H1 (cell line): Measurements from ENCODE around the gene MCC. TPM values are rescaled to one million over a fixed set of nuclear protein-coding genes. Genes with fewer than 3 reads are reported as not detected.
A peak's percentile ranks its signal among the peaks of the same experiment; 100 is the strongest.

ENCODE experiments used
- CTCF ChIA-PET: fragments of 300-600 bp; sonication (Branson Sonifier 250); formaldehyde crosslinking; loops from one replicate; lab custom pipeline; 2021; ENCODE audit not compliant: partially characterized antibody; lab: Charles Lee
- POLR2A ChIA-PET: fragments of 300-600 bp; sonication (Branson Sonifier 250); formaldehyde crosslinking; loops from one replicate; lab custom pipeline; 2021; ENCODE audit warnings: inconsistent platforms; ENCODE audit not compliant: partially characterized antibody; lab: Charles Lee
- DNase-seq, 2 experiments: peaks; one replicate each; pipeline versions ENCODE4 v3.0.0 to v3.0.0-alpha.2; 2010 to 2022; ENCODE audit warnings: low spot score in 2 of 2, low read depth in 1 of 2, mixed read lengths in 1 of 2
- FAIRE-seq: peaks from 2 replicates; lab custom pipeline; 2011; peaks lifted over from hg19 to GRCh38; lab: Jason Lieb, UNC
- H2AFZ ChIP-seq: 2 replicates; pipeline ENCODE4 v1.8.1; 2012; ENCODE audit warnings: low read length, inconsistent platforms
- H2AK5ac ChIP-seq: 2 replicates; pipeline ENCODE4 v1.6.1; 2013; ENCODE audit warnings: low read depth, low read length
- H2BK120ac ChIP-seq: replicated peaks from 2 replicates; pipeline ENCODE3; 2013; ENCODE audit warnings: low read depth, low read length, inconsistent platforms
- H2BK12ac ChIP-seq: 2 replicates; pipeline ENCODE4 v1.6.1; 2013; ENCODE audit warnings: low read depth, low read length
- H2BK15ac ChIP-seq: 2 replicates; pipeline ENCODE4 v1.6.1; 2013; ENCODE audit warnings: low read length
- H2BK20ac ChIP-seq: 2 replicates; pipeline ENCODE4 v1.6.1; 2013; ENCODE audit warnings: low read length
- H2BK5ac ChIP-seq: 2 replicates; pipeline ENCODE4 v1.6.1; 2013; ENCODE audit warnings: low read depth, low read length
- H3K14ac ChIP-seq: 2 replicates; pipeline ENCODE4 v1.6.1; 2013; ENCODE audit warnings: inconsistent platforms; ENCODE audit not compliant: insufficient read length
- H3K18ac ChIP-seq: 2 replicates; pipeline ENCODE4 v1.6.1; 2013; ENCODE audit warnings: low read length; ENCODE audit errors: extremely low read depth
- H3K23ac ChIP-seq: 2 replicates; pipeline ENCODE4 v1.6.1; 2013; ENCODE audit warnings: inconsistent platforms; ENCODE audit not compliant: insufficient read length
- H3K23me2 ChIP-seq: 2 replicates; pipeline ENCODE4 v1.6.1; 2013; ENCODE audit warnings: low read depth, low read length
- H3K27ac ChIP-seq: 2 replicates; pipeline ENCODE4 v1.6.1; 2011; ENCODE audit warnings: low read depth, low read length, inconsistent platforms
- H3K27me3 ChIP-seq, 4 experiments: replicated peaks in 1 of 4; 1 replicate in 1 of 4; 2 replicates in 3 of 4; pipeline versions ENCODE4 v1.6.1 to v1.8.1; 2011 to 2013; ENCODE audit warnings: low read length in 3 of 4, mild to moderate bottlenecking in 3 of 4, inconsistent platforms in 2 of 4, mixed read lengths in 2 of 4, moderate library complexity in 1 of 4; ENCODE audit not compliant: control insufficient read depth in 3 of 4, insufficient read depth in 3 of 4; ENCODE audit errors: extremely low read depth in 1 of 4
- H3K36me3 ChIP-seq, 4 experiments: 2 replicates each; pipeline versions ENCODE4 v1.6.1 to v1.8.1; 2011 to 2013; ENCODE audit warnings: mild to moderate bottlenecking in 4 of 4, low read length in 3 of 4, moderate library complexity in 2 of 4, control low read depth in 1 of 4, inconsistent platforms in 1 of 4; ENCODE audit not compliant: insufficient read depth in 4 of 4, control insufficient read depth in 2 of 4
- H3K4ac ChIP-seq: replicated peaks from 2 replicates; pipeline ENCODE3; 2013; ENCODE audit warnings: low read length, low read depth, mixed read lengths, inconsistent platforms; ENCODE audit not compliant: insufficient read length
- H3K4me1 ChIP-seq, 4 experiments: replicated peaks in 1 of 4; 1 replicate in 1 of 4; 2 replicates in 3 of 4; pipeline versions ENCODE4 v1.6.1 to v1.8.1; 2011 to 2013; ENCODE audit warnings: low read length in 3 of 4, inconsistent platforms in 2 of 4, mixed read lengths in 1 of 4; ENCODE audit not compliant: insufficient read depth in 4 of 4, control insufficient read depth in 3 of 4
- H3K4me2 ChIP-seq, 2 experiments: 2 replicates each; pipeline versions ENCODE4 v1.6.1 to v1.8.1; 2011 to 2013; ENCODE audit warnings: low read depth in 2 of 2, low read length in 2 of 2, control low read depth in 1 of 2, inconsistent platforms in 1 of 2, mild to moderate bottlenecking in 1 of 2; ENCODE audit not compliant: insufficient read depth in 1 of 2
- H3K4me3 ChIP-seq, 4 experiments: fragments of 200-600, 300-600 bp in 1 of 4; sonication (generic), shearing (Covaris generic), sonication (Bioruptor Twin) in 1 of 4; 2 replicates each; pipeline versions ENCODE4 v1.5.1 to v1.8.1; 2011 to 2016; ENCODE audit warnings: low read length in 4 of 4, low read depth in 3 of 4, control low read depth in 2 of 4, inconsistent platforms in 2 of 4, mild to moderate bottlenecking in 2 of 4, mixed read lengths in 1 of 4, moderate library complexity in 1 of 4; ENCODE audit not compliant: insufficient read depth in 2 of 4; ENCODE audit errors: extremely low read depth in 1 of 4
- H3K56ac ChIP-seq: replicated peaks from 2 replicates; pipeline ENCODE3; 2013; ENCODE audit warnings: low read depth, mild to moderate bottlenecking, mixed read lengths, low read length, inconsistent platforms; ENCODE audit not compliant: insufficient read length
- H3K79me1 ChIP-seq: 2 replicates; pipeline ENCODE4 v1.6.1; 2013; ENCODE audit warnings: low read depth, low read length, control low read depth
- H3K79me2 ChIP-seq, 2 experiments: 2 replicates each; pipeline versions ENCODE4 v1.6.1 to v1.8.1; 2012 to 2013; ENCODE audit warnings: low read length in 2 of 2, mild to moderate bottlenecking in 2 of 2, inconsistent platforms in 1 of 2; ENCODE audit not compliant: insufficient read depth in 2 of 2, control insufficient read depth in 1 of 2
- H3K9ac ChIP-seq, 4 experiments: replicated peaks in 1 of 4; 1 replicate in 1 of 4; 2 replicates in 3 of 4; pipeline versions ENCODE4 v1.6.1 to v1.8.1; 2011 to 2013; ENCODE audit warnings: low read depth in 3 of 4, low read length in 3 of 4, control low read depth in 2 of 4, mild to moderate bottlenecking in 2 of 4, moderate library complexity in 2 of 4, inconsistent platforms in 1 of 4; ENCODE audit errors: extremely low read depth in 1 of 4
- H3K9me3 ChIP-seq, 2 experiments: 2 replicates each; pipeline versions ENCODE4 v1.6.1 to v1.8.1; 2012 to 2013; ENCODE audit warnings: mild to moderate bottlenecking in 2 of 2, moderate library complexity in 2 of 2, control low read depth in 1 of 2, inconsistent platforms in 1 of 2, low read depth in 1 of 2, low read length in 1 of 2, mixed read lengths in 1 of 2; ENCODE audit not compliant: insufficient read depth in 2 of 2
- H4K20me1 ChIP-seq, 2 experiments: replicated peaks in 1 of 2; 2 replicates each; pipeline versions ENCODE3 to v1.8.1; 2011 to 2013; ENCODE audit warnings: inconsistent platforms in 2 of 2, low read length in 2 of 2, mild to moderate bottlenecking in 1 of 2; ENCODE audit not compliant: insufficient read depth in 2 of 2, control insufficient read depth in 1 of 2
- H4K5ac ChIP-seq: 2 replicates; pipeline ENCODE4 v1.6.1; 2013; ENCODE audit warnings: low read length, low read depth, mixed read lengths, inconsistent platforms; ENCODE audit not compliant: insufficient read length
- H4K8ac ChIP-seq: 2 replicates; pipeline ENCODE4 v1.8.0; 2013; ENCODE audit warnings: mild to moderate bottlenecking, moderate library complexity, low read length, inconsistent platforms; ENCODE audit not compliant: insufficient read depth; ENCODE audit errors: extremely low read depth
- H4K91ac ChIP-seq: replicated peaks from 2 replicates; pipeline ENCODE3; 2013; ENCODE audit warnings: low read length, mixed read lengths, inconsistent platforms; ENCODE audit not compliant: insufficient read length
- BRCA1 ChIP-seq: IDR thresholded peaks from 2 replicates; pipeline ENCODE4 v1.6.1; 2012; ENCODE audit warnings: low read depth, low read length, improper control_type of control experiment
- CHD1 ChIP-seq: IDR thresholded peaks from 2 replicates; pipeline ENCODE4 v1.6.1; 2012; ENCODE audit warnings: low read depth, low read length, improper control_type of control experiment
- EZH2 ChIP-seq: fragments of 200-600 bp; sonication (generic); IDR thresholded peaks from 2 replicates; pipeline ENCODE4 v1.7.1; 2012; ENCODE audit warnings: low read depth, mild to moderate bottlenecking, moderate library complexity, low read length, inconsistent platforms; ENCODE audit not compliant: severe bottlenecking
- HDAC6 ChIP-seq: IDR thresholded peaks from one replicate; pipeline ENCODE4 v1.7.1; 2012; ENCODE audit warnings: low read depth, mild to moderate bottlenecking, inconsistent platforms, low read length, moderate library complexity
- KDM1A ChIP-seq: fragments of 200-600, 300-600 bp; sonication (generic); IDR thresholded peaks from 2 replicates; pipeline ENCODE4 v1.7.1; 2016; ENCODE audit warnings: mild to moderate bottlenecking, low read length, borderline replicate concordance
- SIN3A ChIP-seq, 2 experiments: IDR thresholded peaks in 1 of 2; conservative IDR thresholded peaks in 1 of 2; 2 replicates each; pipeline ENCODE4 v1.6.1; 2011 to 2012; ENCODE audit warnings: low read length in 2 of 2, improper control_type of control experiment in 1 of 2, low read depth in 1 of 2, mild to moderate bottlenecking in 1 of 2
- WGBS, 2 experiments: shearing (Covaris generic) in 1 of 2; methylation state at CpG; one replicate each; pipeline versions ENCODE4 v1.1.6 to v1.1.7; 2013 to 2015; ENCODE audit warnings: low lambda C conversion rate in 2 of 2, mixed read lengths in 2 of 2, inconsistent platforms in 1 of 2, low coverage in 1 of 2, missing lambda C conversion rate in 1 of 2; ENCODE audit not compliant: insufficient replicate concordance in 2 of 2, insufficient coverage in 1 of 2, insufficient read length in 1 of 2; ENCODE audit errors: extremely low coverage in 1 of 2, missing lambda C conversion rate in 1 of 2; 5-methylcytosine and 5-hydroxymethylcytosine counted together
- polyA plus RNA-seq, 7 experiments: library from polyadenylated mRNA; depleted of rRNA in 3 of 7; stranded (reverse) in 5 of 7; unstranded in 2 of 7; fragments of >200 nt in 5 of 7; fragments of 200-250 nt in 2 of 7; gene quantifications; 1 replicate in 5 of 7; 2 replicates in 1 of 7; 4 replicates in 1 of 7; pipeline versions ENCODE4 v1.2.1 to v1.2.3, GENCODE V29; 2011 to 2013; ENCODE audit warnings: missing spikeins in 2 of 7, mixed read lengths in 2 of 7
- total RNA-seq: library from RNA; stranded (reverse); fragmentation: NEBNext Ultra II Directional; extraction: Animal tissue kit (Norgen Biotek cat#: 25700); gene quantifications from 2 replicates; pipeline ENCODE4 v1.2.1, GENCODE V29; 2021

The MCC gene
- total and polyA plus RNA-seq, 2 of the 8 experiments (the other 6 are each of a cell fraction or from before 2014, with no cell fraction given), result 2.6 to 18.3 TPM

GRCh38 chr5:113031557-113031956, 456.7 kb downstream of the MCC start:
- no peak overlapping the region; the same call in 1 of the 2 replicates for H4K8ac ChIP-seq
- H3K36me3 ChIP-seq, result peaks cover 0 to 30% (median 16%) of the 10 kb centered on the region in 4 experiments; a peak in 7 of 8 replicates
- H2AFZ ChIP-seq, result no peak overlapping the region
- no peak overlapping the region for H2BK12ac ChIP-seq
- H3K79me1 ChIP-seq, result peaks cover 3% of the 10 kb centered on the region; the same call in 1 of the 2 replicates
- no peak overlapping the region for H4K91ac ChIP-seq
- H3K4me1 ChIP-seq, result peaks cover 7 to 12% (median 11%) of the 10 kb centered on the region in 4 experiments
- no peak for FAIRE-seq
- no peak overlapping the region for H3K4ac ChIP-seq
- DNase-seq, result no peak
- no peak overlapping the region for H3K4me3 ChIP-seq
- H3K9me3 ChIP-seq, result no peaks in the 10 kb centered on the region
- 74% methylated on average over 2 of the region's 2 CpGs; no CpG with 5 or more reads in 1 of the 2 experiments for WGBS, 2 experiments
- no peak overlapping the region for H3K14ac ChIP-seq
- H3K79me2 ChIP-seq, result no peaks in the 10 kb centered on the region
- no peak overlapping the region for H2BK20ac ChIP-seq
- CTCF ChIA-PET, result interaction anchor here (0.6 to 2.8 kb wide), 3 partner anchors 35 to 125 kb away, joined by 3 to 14 read pairs (median 3); no protein-coding TSS in a partner anchor
- H3K4me2 ChIP-seq, result peak overlapping the region in 1 of 2 experiments; percentile 3; a peak in 1 of 4 replicates
- POLR2A ChIA-PET, result interaction anchor here (0.6 to 1.6 kb wide), 8 partner anchors 12 to 500 kb away, joined by 3 to 6 read pairs (median 4); partner anchors contain the start of gene REEP5
- H3K23me2 ChIP-seq, result no peaks in the 10 kb centered on the region
- no peak overlapping the region for H3K56ac ChIP-seq
- no peak overlapping the region for H2BK5ac ChIP-seq
- H2BK120ac ChIP-seq, result no peak overlapping the region
- H3K27ac ChIP-seq, result no peak overlapping the region
- H3K9ac ChIP-seq, result no peak overlapping the region
- no peak overlapping the region for H2BK15ac ChIP-seq
- H4K20me1 ChIP-seq, result no peaks in the 10 kb centered on the region
- H3K23ac ChIP-seq, result no peak overlapping the region
- no peak overlapping the region for H2AK5ac ChIP-seq
- no peaks in the 10 kb centered on the region for H3K27me3 ChIP-seq
- no peak overlapping the region for H4K5ac ChIP-seq
- H3K18ac ChIP-seq, result no peak overlapping the region
- TF ChIP-seq CHD1 (no peak), HDAC6 (no peak), BRCA1 (no peak), KDM1A (no peak), EZH2 (no peak), SIN3A (conservative IDR thresholded peaks at IDR 0.05 in 1 of 2, IDR thresholded peaks at IDR 0.05 in 1 of 2; ENCODE audit: low read depth in 1 of 2, low read length in 2 of 2) (no peak)
